ENCODE measurements around the gene PSMA6. TPM values are rescaled to one million over a fixed set of nuclear protein-coding genes. Genes with fewer than 3 reads are reported as not detected.

Gene PSMA6
- total and polyA plus RNA-seq, 2 of the 13 experiments (the other 11 are each of a cell fraction or from before 2014, with no cell fraction given), result 525 to 1,109 TPM

DNA sequence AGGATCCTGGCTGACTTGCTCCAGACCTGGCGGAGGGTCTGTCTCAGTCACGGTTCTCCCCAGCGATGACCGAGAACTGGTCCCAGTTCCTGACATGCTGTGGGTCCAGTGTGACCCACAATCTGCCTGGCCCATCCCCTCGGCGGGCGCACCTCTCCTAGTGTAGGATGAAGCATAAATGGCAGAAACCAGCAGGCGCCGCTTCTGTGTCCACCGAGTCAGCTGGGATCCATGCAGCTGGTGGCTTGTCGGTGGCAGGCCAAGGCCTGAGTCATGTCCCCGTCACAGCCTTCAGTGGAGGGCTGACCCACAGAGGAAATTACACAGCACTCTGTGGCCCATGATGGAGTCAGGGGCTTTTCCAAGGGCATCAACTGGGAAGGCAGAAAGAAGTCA, 73.9 kb downstream of the PSMA6 start (continued):
- TF ChIP-seq ZBTB33 (CRISPR knock-in tag; IDR thresholded peaks at IDR 0.05) (no peak), SYNCRIP (IDR thresholded peaks at IDR 0.05; ENCODE audit: insufficient read depth, low read depth, low read length) (no peak), ZNF503 (CRISPR knock-in tag; IDR thresholded peaks at IDR 0.05) (no peak), FOXP4 (CRISPR knock-in tag; IDR thresholded peaks at IDR 0.05) (no peak), IKZF4 (CRISPR knock-in tag; IDR thresholded peaks at IDR 0.05; ENCODE audit: borderline replicate concordance, low read depth, not compliant biosample characterization) (no peak), HDAC6 (IDR thresholded peaks at IDR 0.05; ENCODE audit: low read depth, low read length) (no peak), ZFX (CRISPR knock-in tag; IDR thresholded peaks at IDR 0.05; ENCODE audit: low read depth) (no peak), ARHGAP35 (CRISPR knock-in tag; IDR thresholded peaks at IDR 0.05; ENCODE audit: borderline replicate concordance) (0 out of 2 replicates have a peak, but pooled peaks have one; percentile 24), ELF4 (CRISPR knock-in tag; IDR thresholded peaks at IDR 0.05; ENCODE audit: borderline replicate concordance) (no peak), ZNF274 (CRISPR knock-in tag; IDR thresholded peaks at IDR 0.05) (no peak), NFE2 (CRISPR knock-in tag; IDR thresholded peaks at IDR 0.05) (no peak), NBN (conservative IDR thresholded peaks at IDR 0.05) (no peak), PHF20 (CRISPR knock-in tag; IDR thresholded peaks at IDR 0.05) (no peak)
- TF ChIP-seq, protein P1, sequence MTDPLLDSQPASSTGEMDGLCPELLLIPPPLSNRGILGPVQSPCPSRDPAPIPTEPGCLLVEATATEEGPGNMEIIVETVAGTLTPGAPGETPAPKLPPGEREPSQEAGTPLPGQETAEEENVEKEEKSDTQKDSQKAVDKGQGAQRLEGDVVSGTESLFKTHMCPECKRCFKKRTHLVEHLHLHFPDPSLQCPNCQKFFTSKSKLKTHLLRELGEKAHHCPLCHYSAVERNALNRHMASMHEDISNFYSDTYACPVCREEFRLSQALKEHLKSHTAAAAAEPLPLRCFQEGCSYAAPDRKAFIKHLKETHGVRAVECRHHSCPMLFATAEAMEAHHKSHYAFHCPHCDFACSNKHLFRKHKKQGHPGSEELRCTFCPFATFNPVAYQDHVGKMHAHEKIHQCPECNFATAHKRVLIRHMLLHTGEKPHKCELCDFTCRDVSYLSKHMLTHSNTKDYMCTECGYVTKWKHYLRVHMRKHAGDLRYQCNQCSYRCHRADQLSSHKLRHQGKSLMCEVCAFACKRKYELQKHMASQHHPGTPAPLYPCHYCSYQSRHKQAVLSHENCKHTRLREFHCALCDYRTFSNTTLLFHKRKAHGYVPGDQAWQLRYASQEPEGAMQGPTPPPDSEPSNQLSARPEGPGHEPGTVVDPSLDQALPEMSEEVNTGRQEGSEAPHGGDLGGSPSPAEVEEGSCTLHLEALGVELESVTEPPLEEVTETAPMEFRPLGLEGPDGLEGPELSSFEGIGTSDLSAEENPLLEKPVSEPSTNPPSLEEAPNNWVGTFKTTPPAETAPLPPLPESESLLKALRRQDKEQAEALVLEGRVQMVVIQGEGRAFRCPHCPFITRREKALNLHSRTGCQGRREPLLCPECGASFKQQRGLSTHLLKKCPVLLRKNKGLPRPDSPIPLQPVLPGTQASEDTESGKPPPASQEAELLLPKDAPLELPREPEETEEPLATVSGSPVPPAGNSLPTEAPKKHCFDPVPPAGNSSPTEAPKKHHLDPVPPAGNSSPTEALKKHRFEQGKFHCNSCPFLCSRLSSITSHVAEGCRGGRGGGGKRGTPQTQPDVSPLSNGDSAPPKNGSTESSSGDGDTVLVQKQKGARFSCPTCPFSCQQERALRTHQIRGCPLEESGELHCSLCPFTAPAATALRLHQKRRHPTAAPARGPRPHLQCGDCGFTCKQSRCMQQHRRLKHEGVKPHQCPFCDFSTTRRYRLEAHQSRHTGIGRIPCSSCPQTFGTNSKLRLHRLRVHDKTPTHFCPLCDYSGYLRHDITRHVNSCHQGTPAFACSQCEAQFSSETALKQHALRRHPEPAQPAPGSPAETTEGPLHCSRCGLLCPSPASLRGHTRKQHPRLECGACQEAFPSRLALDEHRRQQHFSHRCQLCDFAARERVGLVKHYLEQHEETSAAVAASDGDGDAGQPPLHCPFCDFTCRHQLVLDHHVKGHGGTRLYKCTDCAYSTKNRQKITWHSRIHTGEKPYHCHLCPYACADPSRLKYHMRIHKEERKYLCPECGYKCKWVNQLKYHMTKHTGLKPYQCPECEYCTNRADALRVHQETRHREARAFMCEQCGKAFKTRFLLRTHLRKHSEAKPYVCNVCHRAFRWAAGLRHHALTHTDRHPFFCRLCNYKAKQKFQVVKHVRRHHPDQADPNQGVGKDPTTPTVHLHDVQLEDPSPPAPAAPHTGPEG (CRISPR knock-in tag; IDR thresholded peaks at IDR 0.05), result no peak
- TF ChIP-seq, protein P2, sequence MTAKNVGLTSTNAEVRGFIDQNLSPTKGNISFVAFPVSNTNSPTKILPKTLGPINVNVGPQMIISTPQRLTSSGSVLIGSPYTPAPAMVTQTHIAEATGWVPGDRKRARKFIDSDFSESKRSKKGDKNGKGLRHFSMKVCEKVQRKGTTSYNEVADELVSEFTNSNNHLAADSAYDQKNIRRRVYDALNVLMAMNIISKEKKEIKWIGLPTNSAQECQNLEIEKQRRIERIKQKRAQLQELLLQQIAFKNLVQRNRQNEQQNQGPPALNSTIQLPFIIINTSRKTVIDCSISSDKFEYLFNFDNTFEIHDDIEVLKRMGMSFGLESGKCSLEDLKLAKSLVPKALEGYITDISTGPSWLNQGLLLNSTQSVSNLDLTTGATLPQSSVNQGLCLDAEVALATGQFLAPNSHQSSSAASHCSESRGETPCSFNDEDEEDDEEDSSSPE (CRISPR knock-in tag; IDR thresholded peaks at IDR 0.05), result no peak
